HG02798 (cell line): Measurements from ENCODE around the gene SLC35E1.
"Not testable (repeated sequence)": the region's sequence is repeated elsewhere in the genome, so short reads cannot be mapped to it uniquely, and the experiment has no call there.

ENCODE experiments used
- ATAC-seq: cut with Tn5 transposase; IDR thresholded peaks from one replicate; pipeline ENCODE4 v1.9.1; 2021; ENCODE audit warnings: mild to moderate bottlenecking; ENCODE audit not compliant: unreplicated experiment, poor library complexity

Gene SLC35E1

GRCh38 chr19:16527971-16528521 is 44.2 kb downstream of the SLC35E1 start:
- ATAC-seq = no peak

- ATAC-seq = no peak
Measured at GRCh38 chr19:16527334-16527935, 44.8 kb downstream of the SLC35E1 start.

GRCh38 chr19:16525751-16526481 is 46.3 kb downstream of the SLC35E1 start:
- ATAC-seq = no peak

- no peak for ATAC-seq
Measured at GRCh38 chr19:16524991-16525734, 47.1 kb downstream of the SLC35E1 start.

GRCh38 chr19:16522559-16523377 is 49.4 kb downstream of the SLC35E1 start:
- ATAC-seq = no peak

GRCh38 chr19:16521715-16522289 is 50.4 kb downstream of the SLC35E1 start:
- ATAC-seq = no peak

- no peak for ATAC-seq
Measured at GRCh38 chr19:16520986-16521624, 51.1 kb downstream of the SLC35E1 start.

- ATAC-seq = no peak
Measured at GRCh38 chr19:16520074-16520973, 51.9 kb downstream of the SLC35E1 start.

GRCh38 chr19:16519230-16519687 is 53.0 kb downstream of the SLC35E1 start:
- no peak for ATAC-seq

GRCh38 chr19:16518483-16519229 is 53.6 kb downstream of the SLC35E1 start:
- no peak for ATAC-seq

GRCh38 chr19:16518061-16518460 is 54.2 kb downstream of the SLC35E1 start:
- no peak for ATAC-seq

- no peak for ATAC-seq
Measured at GRCh38 chr19:16516923-16517610, 55.1 kb downstream of the SLC35E1 start.

- ATAC-seq = no peak
Measured at GRCh38 chr19:16516381-16516780, 55.8 kb downstream of the SLC35E1 start.

- no peak for ATAC-seq
Measured at GRCh38 chr19:16514383-16515019, 57.7 kb downstream of the SLC35E1 start.

GRCh38 chr19:16512611-16513010 is 59.6 kb downstream of the SLC35E1 start:
- not testable (repeated sequence) for ATAC-seq
